ENCODE measurements around the gene USPL1.
"Not testable (repeated sequence)": the region's sequence is repeated elsewhere in the genome, so short reads cannot be mapped to it uniquely, and the experiment has no call there.

The USPL1 gene

GRCh38 chr13:30618186-30618929, 638 bp downstream of the USPL1 start:
- no peak for DNase-seq

- DNase-seq: no peak
Observed at GRCh38 chr13:30618930-30619279, 1.2 kb downstream of the USPL1 start.

- no peak for DNase-seq
Observed at GRCh38 chr13:30619731-30620130, 2.0 kb downstream of the USPL1 start.

GRCh38 chr13:30620941-30621340, 3.2 kb downstream of the USPL1 start:
- no peak for DNase-seq

- DNase-seq: no peak
Observed at GRCh38 chr13:30622551-30622950, 4.8 kb downstream of the USPL1 start.

GRCh38 chr13:30623392-30623791, 5.7 kb downstream of the USPL1 start:
- DNase-seq: no peak

GRCh38 chr13:30624630-30625029, 6.9 kb downstream of the USPL1 start:
- DNase-seq: no peak

GRCh38 chr13:30629527-30629926, 11.8 kb downstream of the USPL1 start:
- no peak for DNase-seq

GRCh38 chr13:30633861-30634260, 16.1 kb downstream of the USPL1 start:
- DNase-seq: no peak

GRCh38 chr13:30634838-30635237, 17.1 kb downstream of the USPL1 start:
- no peak for DNase-seq

GRCh38 chr13:30638301-30638700, 20.6 kb downstream of the USPL1 start:
- no peak for DNase-seq

GRCh38 chr13:30639671-30640070, 22.0 kb downstream of the USPL1 start:
- DNase-seq: no peak

GRCh38 chr13:30641173-30641572, 23.5 kb downstream of the USPL1 start:
- not testable (repeated sequence) for DNase-seq

- no peak for DNase-seq
Observed at GRCh38 chr13:30645629-30646028, 27.9 kb downstream of the USPL1 start.

- DNase-seq: no peak
Observed at GRCh38 chr13:30647420-30647819, 29.7 kb downstream of the USPL1 start.

- no peak for DNase-seq
Observed at GRCh38 chr13:30647824-30648521, 30.3 kb downstream of the USPL1 start.

- no peak for DNase-seq
Observed at GRCh38 chr13:30648522-30649012, 30.8 kb downstream of the USPL1 start.

GRCh38 chr13:30651648-30652047, 33.9 kb downstream of the USPL1 start:
- not testable (repeated sequence) for DNase-seq

- no peak for DNase-seq
Observed at GRCh38 chr13:30652746-30653386, 35.1 kb downstream of the USPL1 start.

- DNase-seq: no peak
Observed at GRCh38 chr13:30654430-30654829, 36.7 kb downstream of the USPL1 start.

- DNase-seq: no peak
Observed at GRCh38 chr13:30656178-30656577, 38.5 kb downstream of the USPL1 start.

GRCh38 chr13:30659980-30660379, 42.3 kb downstream of the USPL1 start:
- no peak for DNase-seq

- no peak for DNase-seq
Observed at GRCh38 chr13:30660796-30661195, 43.1 kb downstream of the USPL1 start.

GRCh38 chr13:30664689-30665275, 47.1 kb downstream of the USPL1 start:
- no peak for DNase-seq
